MM.1S (cell line): ENCODE results near the gene NCOA3.

Source experiments
- DNase-seq: peaks from one replicate; pipeline ENCODE4 v3.0.0-alpha.2; 2015
- H2AFZ ChIP-seq: fragments of 300-600 bp; sonication (generic); 2 replicates; pipeline ENCODE4 v1.6.0; 2016; ENCODE audit warnings: antibody characterized with exemption, low read length
- H3F3A ChIP-seq: fragments of 300-600 bp; sonication (generic); 2 replicates; pipeline ENCODE4 v1.6.1; 2016; ENCODE audit warnings: mild to moderate bottlenecking, antibody characterized with exemption, low read length, moderate library complexity, mixed read lengths; ENCODE audit not compliant: insufficient read depth
- H3K27ac ChIP-seq: fragments of 300-600 bp; sonication (generic); 2 replicates; pipeline ENCODE4 v1.5.1; 2016; ENCODE audit warnings: mild to moderate bottlenecking, low read length
- H3K27me3 ChIP-seq: fragments of 300-600 bp; sonication (generic); replicated peaks from 2 replicates; pipeline ENCODE4 v1.6.0; 2016; ENCODE audit warnings: low read length; ENCODE audit not compliant: insufficient read depth
- H3K36me3 ChIP-seq: fragments of 300-600 bp; sonication (generic); replicated peaks from 2 replicates; pipeline ENCODE4 v1.6.1; 2016; ENCODE audit warnings: mild to moderate bottlenecking, low read length, mixed read lengths; ENCODE audit not compliant: insufficient read depth
- H3K4me1 ChIP-seq: fragments of 300-600 bp; sonication (generic); 2 replicates; pipeline ENCODE4 v1.6.1; 2016; ENCODE audit warnings: low read length, mixed read lengths
- H3K4me2 ChIP-seq: fragments of 300-600 bp; sonication (generic); 2 replicates; pipeline ENCODE4 v1.6.0; 2016; ENCODE audit warnings: low read depth, low read length
- H3K4me3 ChIP-seq: fragments of 300-600 bp; sonication (generic); 2 replicates; pipeline ENCODE4 v1.5.1; 2016; ENCODE audit warnings: low read length, mixed read lengths
- H3K79me2 ChIP-seq: fragments of 300-600 bp; sonication (generic); 2 replicates; pipeline ENCODE4 v1.6.1; 2016; ENCODE audit warnings: mixed run types, low read length, mixed read lengths
- H3K9ac ChIP-seq: fragments of 300-600 bp; sonication (generic); 2 replicates; pipeline ENCODE4 v1.6.1; 2016; ENCODE audit warnings: low read length, mixed read lengths
- H3K9me2 ChIP-seq: fragments of 300-600 bp; sonication (generic); replicated peaks from 2 replicates; pipeline ENCODE4 v1.6.1; 2016; ENCODE audit warnings: mild to moderate bottlenecking, low read length, mixed read lengths; ENCODE audit not compliant: insufficient read depth
- H3K9me3 ChIP-seq: fragments of 300-600 bp; sonication (generic); replicated peaks from 2 replicates; pipeline ENCODE4 v1.6.1; 2016; ENCODE audit warnings: mild to moderate bottlenecking, low read length, mixed read lengths; ENCODE audit not compliant: insufficient read depth
- H4K20me1 ChIP-seq: fragments of 300-600 bp; sonication (generic); 2 replicates; pipeline ENCODE4 v1.6.1; 2016; ENCODE audit warnings: mild to moderate bottlenecking, low read length, moderate library complexity, mixed read lengths; ENCODE audit not compliant: insufficient read depth
- EZH2 ChIP-seq: fragments of 300-600 bp; sonication (generic); optimal IDR thresholded peaks from 2 replicates; pipeline ENCODE3; 2017; ENCODE audit warnings: low read depth, mild to moderate bottlenecking, antibody characterized with exemption, low read length, mixed read lengths
- EZH2phosphoT487 ChIP-seq: fragments of 300-600 bp; sonication (generic); IDR thresholded peaks from 2 replicates; pipeline ENCODE4 v1.6.1; 2018; ENCODE audit warnings: antibody characterized with exemption, low read length
- TF ChIP-seq, protein P1 (sequence below): fragments of 300-600 bp; sonication (generic); IDR thresholded peaks from 2 replicates; pipeline ENCODE4 v1.5.1; 2016; ENCODE audit warnings: antibody characterized with exemption, low read length, mixed read lengths

Gene NCOA3

DNA sequence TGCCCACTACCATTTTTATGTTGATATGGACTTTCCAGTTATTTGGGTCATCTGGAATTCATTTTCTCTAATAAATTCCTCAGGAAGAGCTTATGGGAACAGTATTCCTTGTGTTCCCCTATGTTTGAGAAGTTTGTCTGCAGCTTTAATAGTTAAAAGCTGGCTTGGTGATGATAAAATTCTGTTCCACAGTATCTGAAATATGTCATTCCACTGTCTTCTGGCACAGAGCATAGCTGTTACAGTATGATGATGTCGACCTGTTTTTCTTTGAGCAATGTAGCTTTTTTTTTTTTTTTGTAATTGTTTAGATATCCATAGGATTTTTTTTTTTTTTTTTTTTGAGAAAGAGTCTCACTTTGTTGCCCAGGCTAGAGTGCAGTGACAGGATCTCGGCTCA lies 43.2 kb downstream of the NCOA3 start:
- DNase-seq: no peak
- Histone ChIP-seq H2AFZ (no peak overlapping the region), H3K9me2 (no peaks in the 10 kb centered on the region), H3K36me3 (no peaks in the 10 kb centered on the region), H3K9ac (no peak overlapping the region), H3K27ac (no peak overlapping the region), H3F3A (no peaks in the 10 kb centered on the region), H3K27me3 (no peaks in the 10 kb centered on the region), H3K4me1 (peaks cover 6% of the 10 kb centered on the region; the same call in 1 of the 2 replicates), H3K4me3 (no peak overlapping the region), H3K79me2 (peaks cover 94% of the 10 kb centered on the region), H3K9me3 (no peaks in the 10 kb centered on the region), H4K20me1 (peaks cover 15% of the 10 kb centered on the region; the same call in 1 of the 2 replicates), H3K4me2 (no peak overlapping the region)
- no peak for TF ChIP-seq EZH2phosphoT487
- TF ChIP-seq, protein P1, sequence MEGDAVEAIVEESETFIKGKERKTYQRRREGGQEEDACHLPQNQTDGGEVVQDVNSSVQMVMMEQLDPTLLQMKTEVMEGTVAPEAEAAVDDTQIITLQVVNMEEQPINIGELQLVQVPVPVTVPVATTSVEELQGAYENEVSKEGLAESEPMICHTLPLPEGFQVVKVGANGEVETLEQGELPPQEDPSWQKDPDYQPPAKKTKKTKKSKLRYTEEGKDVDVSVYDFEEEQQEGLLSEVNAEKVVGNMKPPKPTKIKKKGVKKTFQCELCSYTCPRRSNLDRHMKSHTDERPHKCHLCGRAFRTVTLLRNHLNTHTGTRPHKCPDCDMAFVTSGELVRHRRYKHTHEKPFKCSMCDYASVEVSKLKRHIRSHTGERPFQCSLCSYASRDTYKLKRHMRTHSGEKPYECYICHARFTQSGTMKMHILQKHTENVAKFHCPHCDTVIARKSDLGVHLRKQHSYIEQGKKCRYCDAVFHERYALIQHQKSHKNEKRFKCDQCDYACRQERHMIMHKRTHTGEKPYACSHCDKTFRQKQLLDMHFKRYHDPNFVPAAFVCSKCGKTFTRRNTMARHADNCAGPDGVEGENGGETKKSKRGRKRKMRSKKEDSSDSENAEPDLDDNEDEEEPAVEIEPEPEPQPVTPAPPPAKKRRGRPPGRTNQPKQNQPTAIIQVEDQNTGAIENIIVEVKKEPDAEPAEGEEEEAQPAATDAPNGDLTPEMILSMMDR: no peak
- TF ChIP-seq EZH2: no peak

DNA sequence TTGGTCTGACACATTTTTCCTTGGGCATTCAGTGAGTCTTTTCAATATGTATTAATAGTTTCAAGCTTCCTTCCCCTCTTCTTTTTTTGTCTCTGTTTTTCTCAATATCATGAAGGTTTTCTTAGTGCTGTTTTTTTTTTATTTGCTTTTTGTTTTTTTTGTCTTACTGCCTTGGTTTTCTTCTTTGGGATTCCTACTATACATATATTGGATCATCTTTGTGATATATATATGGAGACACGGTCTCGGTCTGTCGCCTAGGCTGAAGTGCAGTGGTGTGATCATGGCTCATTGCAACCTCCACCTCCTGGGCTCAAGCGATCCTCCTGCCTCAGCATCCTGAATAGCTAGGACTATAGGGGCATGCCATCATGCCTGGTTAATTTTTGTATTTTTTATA lies 43.8 kb downstream of the NCOA3 start:
- Histone ChIP-seq H3K79me2 (peaks cover 94% of the 10 kb centered on the region), H3K27ac (no peak overlapping the region), H3K9ac (no peak overlapping the region), H3K4me3 (no peak overlapping the region), H3K4me1 (peaks cover 6% of the 10 kb centered on the region; the same call in 1 of the 2 replicates), H3K27me3 (no peaks in the 10 kb centered on the region), H3K9me3 (no peaks in the 10 kb centered on the region), H3K36me3 (no peaks in the 10 kb centered on the region), H3K9me2 (no peaks in the 10 kb centered on the region), H3F3A (no peaks in the 10 kb centered on the region), H2AFZ (no peak overlapping the region), H4K20me1 (peaks cover 15% of the 10 kb centered on the region; the same call in 1 of the 2 replicates), H3K4me2 (no peak overlapping the region)
- no peak for DNase-seq
- TF ChIP-seq EZH2phosphoT487 (no peak), EZH2 (no peak)
- TF ChIP-seq, protein P1: no peak

DNA sequence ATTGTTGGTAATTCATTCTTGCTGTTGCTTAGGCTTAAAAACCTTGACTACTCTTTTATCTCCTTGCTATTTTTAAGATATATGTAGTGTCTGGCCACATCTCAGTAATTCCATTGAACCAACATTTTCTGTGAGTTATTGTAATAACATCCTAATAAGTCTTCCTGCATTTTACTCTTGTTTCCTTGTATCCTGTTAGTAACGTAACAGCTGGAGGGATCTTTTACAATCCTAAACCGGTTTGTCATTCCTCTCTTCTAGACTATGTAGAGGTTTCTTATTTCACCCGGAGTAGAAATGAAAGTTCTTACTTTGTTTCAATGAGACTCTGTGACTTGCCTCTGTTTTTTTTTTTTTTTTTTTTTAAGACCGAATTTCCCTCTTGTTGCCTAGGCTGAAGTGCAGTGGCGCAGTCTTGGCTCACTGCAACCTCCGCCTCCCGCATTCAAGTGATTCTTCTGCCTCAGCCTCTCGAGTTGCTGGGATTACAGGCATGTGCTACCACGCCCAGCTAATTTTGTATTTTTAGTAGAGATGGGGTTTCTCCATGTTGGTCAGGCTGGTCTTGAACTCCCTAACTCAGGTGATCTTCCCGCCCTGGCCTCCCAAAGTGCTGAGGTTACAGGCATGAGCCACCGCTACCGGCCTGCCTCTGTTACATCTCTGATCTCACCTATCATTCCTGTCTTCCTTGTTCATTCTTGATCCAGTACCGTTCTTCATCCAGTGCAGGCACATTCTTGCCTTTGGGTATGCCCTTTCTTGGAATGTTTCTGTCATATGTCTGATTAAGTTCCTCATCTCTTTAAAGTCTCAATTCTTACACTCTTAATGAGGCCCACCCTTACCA lies 44.7 kb downstream of the NCOA3 start:
- TF ChIP-seq, protein P1: no peak
- TF ChIP-seq EZH2 (no peak), EZH2phosphoT487 (no peak)
- no peak overlapping the region for H3K4me2 ChIP-seq
- H3K4me3 ChIP-seq: no peak overlapping the region
- peaks cover 6% of the 10 kb centered on the region; the same call in 1 of the 2 replicates for H3K4me1 ChIP-seq
- H3K27ac ChIP-seq: no peak overlapping the region
- no peaks in the 10 kb centered on the region for H3K36me3 ChIP-seq
- no peak overlapping the region for H2AFZ ChIP-seq
- peaks cover 96% of the 10 kb centered on the region for H3K79me2 ChIP-seq
- no peak for DNase-seq
- H4K20me1 ChIP-seq: peaks cover 11% of the 10 kb centered on the region; the same call in 1 of the 2 replicates
- H3K9me3 ChIP-seq: no peaks in the 10 kb centered on the region
- H3F3A ChIP-seq: no peaks in the 10 kb centered on the region
- no peak overlapping the region for H3K9ac ChIP-seq
- H3K9me2 ChIP-seq: no peaks in the 10 kb centered on the region
- H3K27me3 ChIP-seq: no peaks in the 10 kb centered on the region
